GM20000 (cell line): ENCODE results near the gene ESAM.

Experiments used
- DNase-seq: peaks from one replicate; pipeline ENCODE4 v3.0.0; 2012; ENCODE audit warnings: low spot score
- TF ChIP-seq, protein P1 (sequence below): IDR thresholded peaks from 2 replicates; pipeline ENCODE4 v1.5.1; 2012; ENCODE audit warnings: mild to moderate bottlenecking, control low read depth; ENCODE audit errors: extremely low read depth, missing control alignments

The ESAM gene

DNA sequence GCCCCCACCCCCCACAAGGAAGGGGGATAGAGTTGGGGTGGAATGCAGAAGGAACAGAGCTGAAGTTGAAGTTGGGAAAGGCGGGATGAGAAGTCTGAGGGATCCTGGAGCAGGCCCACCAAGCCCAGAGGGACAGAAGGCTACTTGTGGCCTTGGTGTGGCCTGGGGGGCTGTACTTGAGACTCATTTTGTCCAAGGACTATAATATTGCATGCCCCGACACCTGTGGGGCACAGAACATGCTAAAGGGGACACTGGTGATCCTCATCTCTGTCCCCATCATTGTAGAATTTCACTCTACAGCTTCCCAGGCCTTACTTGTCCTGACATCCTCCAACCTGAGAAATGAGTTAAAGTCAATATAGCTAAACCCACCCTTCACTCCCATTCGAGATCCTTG is 1.3 kb downstream of the ESAM start:
- TF ChIP-seq, protein P1, sequence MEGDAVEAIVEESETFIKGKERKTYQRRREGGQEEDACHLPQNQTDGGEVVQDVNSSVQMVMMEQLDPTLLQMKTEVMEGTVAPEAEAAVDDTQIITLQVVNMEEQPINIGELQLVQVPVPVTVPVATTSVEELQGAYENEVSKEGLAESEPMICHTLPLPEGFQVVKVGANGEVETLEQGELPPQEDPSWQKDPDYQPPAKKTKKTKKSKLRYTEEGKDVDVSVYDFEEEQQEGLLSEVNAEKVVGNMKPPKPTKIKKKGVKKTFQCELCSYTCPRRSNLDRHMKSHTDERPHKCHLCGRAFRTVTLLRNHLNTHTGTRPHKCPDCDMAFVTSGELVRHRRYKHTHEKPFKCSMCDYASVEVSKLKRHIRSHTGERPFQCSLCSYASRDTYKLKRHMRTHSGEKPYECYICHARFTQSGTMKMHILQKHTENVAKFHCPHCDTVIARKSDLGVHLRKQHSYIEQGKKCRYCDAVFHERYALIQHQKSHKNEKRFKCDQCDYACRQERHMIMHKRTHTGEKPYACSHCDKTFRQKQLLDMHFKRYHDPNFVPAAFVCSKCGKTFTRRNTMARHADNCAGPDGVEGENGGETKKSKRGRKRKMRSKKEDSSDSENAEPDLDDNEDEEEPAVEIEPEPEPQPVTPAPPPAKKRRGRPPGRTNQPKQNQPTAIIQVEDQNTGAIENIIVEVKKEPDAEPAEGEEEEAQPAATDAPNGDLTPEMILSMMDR: no peak
- DNase-seq: no peak

DNA sequence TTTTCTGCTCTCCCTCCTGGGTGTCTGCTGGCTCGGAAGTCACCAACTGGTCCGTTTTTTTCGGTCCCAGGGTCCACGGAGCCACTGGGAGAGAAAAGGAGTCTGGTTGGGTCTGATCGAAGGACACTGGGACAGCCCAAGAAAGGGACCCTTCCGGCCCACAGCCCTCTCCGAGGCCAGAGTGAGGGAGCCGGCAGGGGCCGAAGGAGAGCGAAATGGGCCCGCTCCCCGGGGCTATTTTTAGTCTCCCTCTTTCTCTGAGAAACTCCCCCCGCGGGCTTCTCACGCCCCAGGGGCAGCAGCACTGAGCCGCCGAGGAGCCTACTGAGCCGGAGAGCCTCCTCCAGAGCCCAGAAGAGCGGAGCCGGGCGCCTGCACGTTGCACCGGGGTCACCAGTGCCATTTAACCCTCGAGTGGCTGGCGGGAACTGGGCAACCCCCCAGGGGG is 1.9 kb downstream of the ESAM start:
- DNase-seq: peak; percentile 77
- TF ChIP-seq, protein P1: no peak

DNA sequence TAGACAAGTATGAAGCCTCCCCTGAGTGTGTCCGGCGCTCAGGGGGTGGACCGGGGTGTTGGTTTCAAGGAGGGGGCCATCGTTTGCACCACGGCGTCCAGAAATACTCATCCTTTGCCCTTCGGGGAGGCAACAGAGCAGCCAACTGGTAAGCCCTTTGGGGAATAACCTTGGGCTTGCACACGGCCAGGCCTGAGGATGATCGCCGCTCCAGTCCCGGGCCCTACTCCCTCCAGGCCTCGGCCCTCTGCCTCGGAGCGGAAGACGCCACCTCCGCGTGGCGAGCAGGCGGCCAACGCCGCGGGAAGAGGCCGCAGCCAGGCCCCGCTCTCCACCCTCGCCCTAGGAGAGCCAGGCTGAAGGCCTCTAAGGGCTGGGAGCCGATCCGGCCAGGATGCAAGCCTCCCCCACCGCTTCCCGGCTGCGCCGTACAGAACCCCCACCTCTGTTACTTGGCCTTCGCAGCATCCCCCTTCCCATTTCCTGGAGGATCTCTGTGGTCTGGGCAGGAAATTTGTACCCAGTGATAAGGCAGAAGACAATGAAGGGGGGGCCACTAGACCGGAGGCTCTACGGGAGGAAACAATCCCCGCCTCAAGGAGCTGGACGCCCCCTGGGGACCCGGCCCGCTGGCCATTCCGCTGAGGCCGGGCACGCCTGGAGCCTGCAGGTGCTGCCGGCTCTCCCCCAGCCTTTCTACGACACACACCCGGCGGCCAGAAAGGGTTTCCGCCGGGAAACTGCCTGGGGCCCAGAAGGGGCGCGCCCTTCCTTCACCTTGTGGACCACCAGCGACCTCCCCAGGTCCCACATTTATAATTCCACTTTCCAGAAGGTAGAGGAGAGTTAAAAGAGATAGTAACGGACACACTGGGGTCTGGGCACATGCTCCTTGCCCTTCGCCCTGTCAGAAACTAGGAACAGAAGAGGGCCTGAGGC is 2.6 kb downstream of the ESAM start:
- TF ChIP-seq, protein P1: no peak
- DNase-seq: peak; percentile 60

DNA sequence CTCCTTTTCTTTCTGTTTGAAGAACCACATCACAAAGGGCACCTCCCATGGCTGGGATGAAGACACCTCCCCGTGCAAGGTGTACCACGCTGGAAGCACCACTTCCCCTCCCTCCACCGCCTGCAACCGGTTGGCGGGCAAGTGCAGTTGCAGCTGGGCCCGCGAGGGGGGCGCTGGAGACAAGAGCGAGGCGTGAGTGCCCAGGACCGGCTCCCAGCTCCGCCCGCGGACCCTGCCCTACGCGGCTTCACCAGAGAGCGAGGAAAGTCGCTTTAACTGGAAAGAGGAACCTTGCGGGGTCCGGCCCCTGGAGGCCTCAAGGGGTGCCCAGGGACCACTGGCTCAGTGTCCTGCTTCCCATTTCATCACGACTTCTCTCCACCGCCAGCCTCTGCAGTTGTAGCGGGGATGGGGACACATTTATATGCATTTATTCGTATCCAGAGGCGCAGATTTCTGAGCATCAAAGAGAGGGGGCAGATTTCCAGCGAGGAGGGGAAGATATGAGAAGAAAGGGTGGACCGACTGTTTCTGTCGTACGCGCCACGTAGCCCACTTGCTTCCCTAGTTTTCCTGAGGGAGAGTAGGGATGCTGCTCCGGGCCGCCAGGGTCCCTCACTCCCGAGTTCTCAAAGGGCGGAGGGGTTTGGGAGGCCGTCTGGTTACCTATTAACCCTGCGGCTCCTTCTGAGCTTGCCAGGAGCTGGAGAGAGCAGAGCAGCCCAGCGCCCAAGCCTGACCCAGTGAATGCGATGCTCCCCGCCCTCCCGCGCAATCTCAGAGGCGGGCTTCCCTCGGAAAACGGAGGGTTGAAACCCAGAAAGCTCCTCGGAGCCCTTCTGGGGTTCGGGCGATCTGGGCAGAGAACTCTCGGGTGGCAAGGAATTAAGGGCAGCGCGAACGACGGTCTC is 3.5 kb downstream of the ESAM start:
- peak; percentile 88 for DNase-seq
- TF ChIP-seq, protein P1: peak; percentile 81

DNA sequence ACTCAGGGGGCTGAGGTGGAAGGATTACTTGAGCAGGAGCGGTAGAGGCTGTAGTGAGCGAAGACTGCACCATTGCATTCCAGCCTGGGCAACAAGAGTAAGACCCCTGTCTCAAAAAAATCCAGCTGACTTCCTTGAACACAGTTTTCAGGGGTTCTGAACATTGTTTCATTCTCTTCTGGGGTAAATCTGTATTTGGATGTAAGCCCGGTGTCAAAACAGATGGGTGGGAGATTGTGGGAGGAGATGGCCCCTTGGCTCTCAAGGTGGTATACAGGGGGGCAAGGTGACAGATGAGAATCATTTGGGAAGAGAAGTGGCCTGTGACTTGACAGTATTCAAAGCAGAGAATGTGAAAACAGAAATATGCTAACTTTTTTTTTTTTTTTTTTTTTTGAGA is 4.8 kb downstream of the ESAM start:
- TF ChIP-seq, protein P1: no peak
- DNase-seq: no peak

DNA sequence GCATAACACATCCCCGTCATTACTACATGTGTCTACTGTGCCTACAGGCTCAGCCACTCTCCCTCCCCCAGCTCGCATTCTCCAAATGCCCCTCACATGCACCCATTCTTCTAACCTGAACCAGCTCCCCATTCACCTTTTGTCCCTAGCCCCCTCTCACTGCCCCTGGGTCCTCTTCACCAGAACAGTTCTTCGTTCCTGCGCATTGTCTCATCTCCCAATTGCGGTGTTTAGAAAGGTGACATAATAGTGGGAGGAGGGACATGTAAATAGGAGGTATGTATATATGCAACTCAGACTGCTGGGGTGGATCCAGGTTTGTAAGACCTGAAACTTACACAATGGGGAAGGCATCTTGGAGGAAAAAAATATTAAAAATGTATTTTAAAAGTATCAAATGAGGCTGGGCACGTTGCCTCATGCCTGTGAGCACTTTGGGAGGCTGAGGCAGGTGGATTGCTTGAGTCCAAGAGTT is 5.3 kb downstream of the ESAM start:
- TF ChIP-seq, protein P1: no peak
- DNase-seq: peak; percentile 6
